ENCODE measurements around the gene COL12A1.

Gene COL12A1

DNA sequence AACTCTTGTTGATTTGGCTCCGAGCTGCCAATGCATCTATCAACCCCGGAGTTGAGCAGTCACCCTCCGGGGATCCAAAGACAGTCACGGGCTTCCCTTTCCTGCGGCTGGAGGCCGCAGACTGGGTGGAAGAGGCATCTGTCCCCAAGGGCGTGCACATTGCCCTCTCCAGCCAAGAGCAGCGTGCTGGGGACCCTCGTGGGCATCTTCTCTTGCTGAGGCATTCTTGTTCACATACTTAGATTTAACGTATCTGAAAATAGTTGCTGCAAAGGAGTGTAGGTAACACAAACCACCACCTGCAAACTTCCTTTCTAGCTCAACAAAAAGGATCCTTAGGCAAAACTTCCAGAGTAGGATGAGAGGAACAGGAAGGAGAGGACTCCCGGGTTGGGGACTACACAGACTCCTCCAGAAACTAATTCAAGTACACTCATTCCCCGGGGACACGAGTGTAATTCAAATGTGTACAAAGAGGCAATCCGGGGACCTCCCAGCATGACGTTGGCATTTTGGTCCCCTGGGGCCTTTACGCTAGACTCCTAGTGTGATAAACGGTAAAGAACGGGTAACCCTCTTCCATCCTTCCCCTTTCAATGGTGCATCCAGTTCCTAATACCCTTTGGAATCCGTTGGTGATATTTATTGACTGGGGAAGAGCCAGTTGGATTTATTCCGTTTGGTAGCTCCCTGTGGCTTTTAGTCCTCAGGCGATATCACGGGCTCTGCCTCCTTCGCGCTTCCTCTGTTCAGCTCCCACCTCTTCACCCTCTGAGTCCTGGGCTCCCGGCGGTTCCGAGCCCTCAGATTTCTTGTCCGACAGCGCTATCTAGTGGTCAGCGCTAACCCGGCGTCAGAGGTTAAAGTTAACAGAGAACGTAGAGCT, 2.7 kb upstream of the COL12A1 start:
- Histone ChIP-seq H3K4me1 (ENCODE audit: control insufficient read depth, insufficient read depth, low read depth, low read length) (peaks cover 12% of the 10 kb centered on the region), H2BK15ac (ENCODE audit: low read depth, poor library complexity, severe bottlenecking) (peak overlapping the region; percentile 63), H4K8ac (ENCODE audit: low read length) (peak overlapping the region; percentile 45), H3K9ac (ENCODE audit: low read length) (peak overlapping the region; percentile 95), H3K36me3 (ENCODE audit: control insufficient read depth in 1 of 2, insufficient read depth in 2 of 2, low read depth in 1 of 2, low read length in 2 of 2) (no peaks in the 10 kb centered on the region), H2BK120ac (ENCODE audit: low read depth, low read length) (peak overlapping the region; percentile 35), H2AFZ (ENCODE audit: low read depth, low read length) (peak overlapping the region; percentile 16), H3K9me3 (ENCODE audit: control insufficient read depth, low read length) (no peaks in the 10 kb centered on the region), H3K18ac (ENCODE audit: low read depth in 1 of 2, low read length in 2 of 2) (peak overlapping the region; percentile 40 to 73), H3K14ac (ENCODE audit: low read length in 2 of 2) (no peak overlapping the region), H2AK5ac (ENCODE audit: low read length, severe bottlenecking) (no peak overlapping the region), H2BK5ac (ENCODE audit: low read depth, low read length, poor library complexity, severe bottlenecking) (no peak overlapping the region), H3K4ac (ENCODE audit: low read depth in 1 of 2, low read length in 2 of 2) (peak overlapping the region; percentile 26 to 35), H3K4me2 (ENCODE audit: low read length, poor library complexity, severe bottlenecking) (peak overlapping the region; percentile 24), H4K91ac (ENCODE audit: low read length) (peak overlapping the region; percentile 28), H3K27me3 (ENCODE audit: control insufficient read depth in 1 of 2, insufficient read depth in 1 of 2, low read length in 2 of 2) (no peaks in the 10 kb centered on the region), H3K79me1 (replicated peaks; ENCODE audit: low read length, poor library complexity, severe bottlenecking) (peaks cover 4% of the 10 kb centered on the region), H3K4me3 (ENCODE audit: insufficient read depth in 1 of 2, low read depth in 1 of 2, low read length in 2 of 2) (peak overlapping the region in 1 of 2 experiments; percentile 96), H3K23ac (ENCODE audit: low read length in 2 of 2) (no peak overlapping the region), H2BK12ac (ENCODE audit: low read length in 2 of 2) (peak overlapping the region; percentile 38 to 81), H3K27ac (ENCODE audit: low read length, poor library complexity, severe bottlenecking) (no peak overlapping the region)
- 2% methylated on average over 29 of the region's 33 CpGs for WGBS
- peak; percentile 90 for DNase-seq

DNA sequence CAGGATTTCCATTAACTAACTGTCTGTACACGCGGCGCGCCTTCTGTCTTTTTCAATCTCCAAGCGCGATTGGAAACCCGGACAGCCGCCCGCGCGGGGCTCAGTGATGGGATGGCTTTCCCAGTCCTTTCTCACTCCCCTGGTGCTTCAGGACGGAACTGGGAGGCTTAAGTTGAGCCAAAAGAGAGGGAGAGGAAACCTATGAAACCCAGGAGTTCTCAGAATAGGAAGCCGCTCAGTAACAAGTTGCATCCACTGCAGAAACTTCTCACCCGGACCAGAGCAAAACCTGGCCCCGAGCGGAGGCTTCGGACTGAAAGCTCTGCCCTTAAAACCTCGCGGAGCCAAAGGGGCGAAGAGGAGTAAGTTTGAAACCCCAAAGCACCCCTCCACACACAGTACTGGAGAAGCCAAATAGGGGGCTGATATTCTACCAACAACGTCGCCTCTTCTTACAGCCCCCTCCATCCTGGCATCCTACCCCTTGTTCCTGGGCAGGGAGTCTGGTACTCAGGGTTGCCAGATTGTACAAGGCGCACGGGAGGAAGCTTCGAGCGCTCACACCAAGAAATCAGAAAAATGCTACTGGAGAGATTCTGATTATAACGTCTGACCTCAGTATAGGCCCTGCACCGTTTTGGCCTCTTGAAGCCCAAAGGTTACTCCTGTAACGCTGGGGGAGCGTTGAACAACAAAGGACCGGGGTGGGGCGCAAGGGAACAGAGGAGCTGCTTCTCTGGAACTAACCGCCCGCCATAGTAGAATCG, 906 bp upstream of the COL12A1 start:
- Histone ChIP-seq H2BK120ac (ENCODE audit: low read depth, low read length) (peak overlapping the region; percentile 90), H3K27me3 (ENCODE audit: control insufficient read depth in 1 of 2, insufficient read depth in 1 of 2, low read length in 2 of 2) (no peaks in the 10 kb centered on the region), H4K8ac (ENCODE audit: low read length) (peak overlapping the region; percentile 96), H2BK5ac (ENCODE audit: low read depth, low read length, poor library complexity, severe bottlenecking) (no peak overlapping the region), H3K18ac (ENCODE audit: low read depth in 1 of 2, low read length in 2 of 2) (peak overlapping the region; percentile 98 to 99), H2AFZ (ENCODE audit: low read depth, low read length) (no peak overlapping the region), H3K4ac (ENCODE audit: low read depth in 1 of 2, low read length in 2 of 2) (peak overlapping the region; percentile 94 to 96), H3K9me3 (ENCODE audit: control insufficient read depth, low read length) (no peaks in the 10 kb centered on the region), H3K27ac (ENCODE audit: low read length, poor library complexity, severe bottlenecking) (peak overlapping the region; percentile 85), H3K36me3 (ENCODE audit: control insufficient read depth in 1 of 2, insufficient read depth in 2 of 2, low read depth in 1 of 2, low read length in 2 of 2) (no peaks in the 10 kb centered on the region), H4K91ac (ENCODE audit: low read length) (peak overlapping the region; percentile 95), H3K23ac (ENCODE audit: low read length in 2 of 2) (peak overlapping the region in 1 of 2 experiments; percentile 73), H2AK5ac (ENCODE audit: low read length, severe bottlenecking) (peak overlapping the region; percentile 52), H3K79me1 (replicated peaks; ENCODE audit: low read length, poor library complexity, severe bottlenecking) (peaks cover 4% of the 10 kb centered on the region), H3K4me2 (ENCODE audit: low read length, poor library complexity, severe bottlenecking) (peak overlapping the region; percentile 93), H3K14ac (ENCODE audit: low read length in 2 of 2) (no peak overlapping the region), H2BK15ac (ENCODE audit: low read depth, poor library complexity, severe bottlenecking) (peak overlapping the region; percentile 85), H3K4me3 (ENCODE audit: insufficient read depth in 1 of 2, low read depth in 1 of 2, low read length in 2 of 2) (peak overlapping the region; percentile 37 to 96), H3K4me1 (ENCODE audit: control insufficient read depth, insufficient read depth, low read depth, low read length) (peaks cover 21% of the 10 kb centered on the region), H2BK12ac (ENCODE audit: low read length in 2 of 2) (peak overlapping the region; percentile 85 to 87), H3K9ac (ENCODE audit: low read length) (peak overlapping the region; percentile 95)
- WGBS: 4% methylated on average over 35 of the region's 35 CpGs
- DNase-seq: peak; percentile 84

DNA sequence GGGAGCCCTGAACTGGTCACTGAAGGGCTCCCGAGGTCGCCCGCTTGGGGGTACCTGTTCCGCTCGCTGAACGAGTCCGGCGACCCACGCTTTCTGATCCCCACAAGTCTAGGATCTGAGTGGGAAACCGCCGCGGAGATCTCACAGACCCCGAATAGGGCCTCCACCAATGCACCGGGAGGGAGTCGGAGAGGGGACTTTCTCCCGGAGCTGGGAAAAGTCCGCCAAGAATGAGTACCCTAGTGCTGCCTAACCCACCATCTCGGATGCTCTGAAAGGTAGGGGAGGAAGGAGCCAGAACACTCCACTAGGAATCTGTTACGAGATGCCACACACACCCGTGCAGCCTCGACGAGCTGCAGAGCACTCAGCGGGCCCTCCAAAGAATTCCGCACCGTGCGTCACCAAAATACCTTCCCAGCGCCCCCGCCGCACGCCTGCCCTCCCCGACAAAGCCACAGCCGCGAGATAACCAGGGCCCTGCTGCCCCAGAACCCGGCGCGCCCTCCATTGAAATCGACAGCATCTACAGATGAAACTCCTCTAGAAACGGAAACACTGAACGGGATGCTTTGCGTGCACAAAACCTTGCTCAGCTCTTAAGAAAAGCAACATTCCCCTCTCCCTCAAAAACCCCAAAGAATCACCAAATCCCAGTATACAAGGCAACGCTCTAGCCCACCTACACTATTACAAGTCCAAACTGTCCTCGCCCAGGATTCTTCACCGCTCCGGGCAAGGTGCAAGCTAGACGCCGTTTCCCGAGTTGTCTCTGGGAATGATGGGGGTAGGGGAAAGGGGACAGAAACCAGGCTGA, 686 bp downstream of the COL12A1 start:
- Histone ChIP-seq H3K23ac (ENCODE audit: low read length in 2 of 2) (peak overlapping the region; percentile 80 to 87), H3K14ac (ENCODE audit: low read length in 2 of 2) (peak overlapping the region in 1 of 2 experiments; percentile 85), H2AFZ (ENCODE audit: low read depth, low read length) (no peak overlapping the region), H3K36me3 (ENCODE audit: control insufficient read depth in 1 of 2, insufficient read depth in 2 of 2, low read depth in 1 of 2, low read length in 2 of 2) (no peaks in the 10 kb centered on the region), H3K4me1 (ENCODE audit: control insufficient read depth, insufficient read depth, low read depth, low read length) (peaks cover 23% of the 10 kb centered on the region), H2BK120ac (ENCODE audit: low read depth, low read length) (peak overlapping the region; percentile 75), H3K4me2 (ENCODE audit: low read length, poor library complexity, severe bottlenecking) (peak overlapping the region; percentile 93), H3K4ac (ENCODE audit: low read depth in 1 of 2, low read length in 2 of 2) (peak overlapping the region; percentile 83 to 89), H3K27me3 (ENCODE audit: control insufficient read depth in 1 of 2, insufficient read depth in 1 of 2, low read length in 2 of 2) (no peaks in the 10 kb centered on the region), H3K9me3 (ENCODE audit: control insufficient read depth, low read length) (no peaks in the 10 kb centered on the region), H4K91ac (ENCODE audit: low read length) (peak overlapping the region; percentile 87), H3K9ac (ENCODE audit: low read length) (peak overlapping the region; percentile 95), H3K4me3 (ENCODE audit: insufficient read depth in 1 of 2, low read depth in 1 of 2, low read length in 2 of 2) (peak overlapping the region; percentile 89 to 96), H2BK5ac (ENCODE audit: low read depth, low read length, poor library complexity, severe bottlenecking) (peak overlapping the region; percentile 68), H2AK5ac (ENCODE audit: low read length, severe bottlenecking) (peak overlapping the region; percentile 31), H3K27ac (ENCODE audit: low read length, poor library complexity, severe bottlenecking) (peak overlapping the region; percentile 85), H4K8ac (ENCODE audit: low read length) (peak overlapping the region; percentile 10), H3K18ac (ENCODE audit: low read depth in 1 of 2, low read length in 2 of 2) (peak overlapping the region; percentile 54 to 97), H2BK12ac (ENCODE audit: low read length in 2 of 2) (peak overlapping the region; percentile 69 to 98), H2BK15ac (ENCODE audit: low read depth, poor library complexity, severe bottlenecking) (peak overlapping the region; percentile 60), H3K79me1 (replicated peaks; ENCODE audit: low read length, poor library complexity, severe bottlenecking) (peaks cover 4% of the 10 kb centered on the region)
- DNase-seq: peak; percentile 80
- under 1% methylated on average over 44 of the region's 47 CpGs for WGBS

Data from mesenchymal stem cell (in vitro differentiated cells and primary cell).